GM18951 (cell line): ENCODE data around the gene NTM.

Experiments
- POLR2A ChIP-seq: IDR thresholded peaks from 4 replicates; pipeline ENCODE4 v1.6.1; 2011; ENCODE audit warnings: mild to moderate bottlenecking; ENCODE audit not compliant: insufficient read length, insufficient read depth; ENCODE audit errors: extremely low read depth
- in situ Hi-C: fragments of 300-500 bp; cut with MboI; formaldehyde crosslinking; loops from one replicate; pipeline ENCODE4 v1.12.0; 2022; ENCODE audit warnings: low sequenced_read_pairs, mixed read lengths, inconsistent platforms; ENCODE audit not compliant: unreplicated experiment

NTM gene

DNA sequence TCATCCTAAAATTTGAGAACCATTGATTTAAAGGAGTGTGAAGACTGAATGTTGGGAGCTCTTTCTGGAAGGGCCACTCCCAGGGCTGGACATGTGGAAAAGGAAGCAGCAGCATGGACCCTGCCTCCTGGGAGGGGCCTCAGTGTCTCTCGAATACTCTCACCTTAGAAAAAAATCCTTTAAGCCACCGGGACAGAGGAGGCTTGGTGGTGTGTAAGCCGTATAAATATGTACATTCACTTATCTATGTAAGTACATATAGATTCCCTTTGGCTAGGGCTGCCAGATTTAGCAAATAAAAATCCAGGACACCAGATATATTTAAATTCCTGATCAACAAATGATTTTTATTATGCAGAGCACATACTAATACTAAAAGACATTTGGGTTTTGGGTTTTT is 17.6 kb downstream of the NTM start:
- TF ChIP-seq POLR2A: no peak
- in situ Hi-C loops: no loop called here

DNA sequence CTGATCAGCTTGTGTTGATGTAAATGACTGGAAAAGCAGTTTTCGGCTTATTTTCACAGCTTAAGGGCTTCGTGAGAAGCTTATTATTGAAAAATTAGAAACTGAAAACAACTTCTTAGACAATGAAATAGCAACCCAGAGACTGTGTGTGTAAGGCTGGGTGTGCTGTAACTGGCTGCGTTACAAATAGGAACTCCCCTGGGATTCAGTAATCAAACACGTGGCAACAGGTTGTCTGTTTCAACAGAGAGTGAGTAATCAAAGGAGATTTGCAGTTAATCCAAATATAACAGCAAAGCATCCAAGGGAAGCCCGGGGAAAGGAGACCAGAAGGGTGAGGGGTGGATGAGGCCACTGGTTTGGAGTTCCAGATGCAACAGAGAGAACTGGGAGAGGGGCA is 19.2 kb downstream of the NTM start:
- in situ Hi-C loops: no loop called here
- no peak for TF ChIP-seq POLR2A

DNA sequence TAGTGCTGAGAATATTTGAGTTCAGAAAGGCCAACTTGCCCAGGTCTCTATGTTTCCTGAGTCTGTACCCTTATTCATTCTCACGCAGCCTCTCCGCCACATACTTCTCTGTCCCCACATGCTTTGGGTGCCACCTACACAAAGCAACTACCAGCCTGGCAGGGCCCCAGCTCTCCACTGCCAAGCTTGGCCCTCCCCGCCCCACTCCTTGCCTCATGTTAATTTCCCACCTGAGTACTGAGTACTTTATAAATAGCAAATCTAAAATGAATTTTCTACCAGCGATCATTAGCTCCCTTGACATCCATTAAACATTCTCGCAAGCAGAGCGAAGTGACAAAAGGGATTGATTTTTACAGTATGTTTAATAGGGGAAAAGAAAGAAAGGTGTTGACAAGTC is 20.8 kb downstream of the NTM start:
- in situ Hi-C loops: no loop called here

DNA sequence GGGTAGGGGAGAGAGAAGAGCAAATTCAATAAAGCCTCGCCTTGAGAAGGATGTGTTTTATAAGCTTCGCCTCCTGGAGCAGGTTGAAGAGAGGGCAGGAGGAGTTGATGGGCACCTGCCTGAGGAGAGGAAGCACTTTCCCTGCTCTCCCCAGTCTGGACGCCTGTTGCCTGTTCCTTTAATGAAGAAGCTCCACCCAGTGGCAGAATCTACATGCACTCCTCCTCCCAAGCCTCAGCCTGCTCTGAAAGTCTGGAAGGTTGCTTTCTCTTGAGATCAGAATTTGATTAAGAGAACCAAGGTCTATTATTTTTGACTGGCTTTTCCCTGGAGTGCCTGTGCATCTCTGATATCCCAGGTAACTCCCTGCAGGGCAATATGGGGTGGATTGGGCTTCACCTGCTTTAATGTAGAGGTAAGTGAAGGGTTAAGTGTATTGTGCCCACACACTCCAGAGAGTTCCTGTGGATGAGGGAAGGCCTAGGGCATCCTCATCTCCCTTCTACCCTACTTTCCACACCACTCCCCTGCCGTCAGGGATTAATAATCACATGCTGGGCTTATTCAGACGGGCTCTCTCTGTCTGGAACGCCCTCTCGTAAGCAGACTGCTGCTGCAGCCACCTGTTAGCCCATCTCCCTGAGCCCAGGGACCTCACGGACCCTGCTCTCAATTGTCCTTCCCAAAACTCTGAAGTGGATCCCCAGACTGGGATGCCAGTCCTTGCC is 22.3 kb downstream of the NTM start:
- TF ChIP-seq POLR2A: no peak
- in situ Hi-C loops: no loop called here

More for the DNA sequence above, 20.8 kb downstream of the NTM start:
- TF ChIP-seq POLR2A: no peak

DNA sequence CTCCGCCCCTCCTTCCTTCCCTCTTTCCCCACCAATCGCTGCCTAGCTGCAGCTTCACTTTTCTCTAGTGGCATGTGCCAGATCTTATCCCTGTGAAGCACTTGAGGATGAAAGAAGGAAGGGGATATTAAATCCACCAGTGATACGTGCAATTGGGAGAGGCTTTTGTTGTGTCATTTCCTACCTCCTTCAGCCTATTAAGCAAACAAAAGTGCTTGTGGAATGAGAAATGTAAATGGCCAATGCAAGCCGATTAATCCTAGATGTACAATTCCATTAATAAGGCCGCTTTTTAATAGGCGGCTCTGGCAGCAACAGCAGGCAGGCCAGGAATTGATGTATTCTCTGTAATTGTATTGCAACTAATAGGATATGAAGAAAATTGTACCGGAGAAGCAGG is 23.3 kb downstream of the NTM start:
- no peak for TF ChIP-seq POLR2A
- in situ Hi-C loops: no loop called here

DNA sequence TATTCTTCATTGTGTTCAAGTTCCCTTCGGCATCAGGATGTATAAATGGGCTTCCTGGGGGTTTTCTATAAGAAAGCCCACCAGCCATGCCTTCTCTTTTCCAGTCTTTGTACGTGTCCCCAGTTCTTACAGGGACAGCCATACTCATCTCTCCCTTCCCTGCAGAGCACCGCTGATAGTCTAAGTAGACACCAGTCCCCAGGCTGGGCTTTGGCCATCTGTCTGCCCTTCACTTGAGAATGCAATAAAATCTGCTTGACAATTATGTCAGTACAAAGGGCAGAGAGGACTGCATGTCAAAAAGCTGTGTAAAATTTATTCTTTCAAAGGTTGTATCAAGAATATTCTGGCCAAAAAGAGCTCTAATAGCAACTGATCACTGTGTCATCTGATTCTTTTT is 27.3 kb downstream of the NTM start:
- in situ Hi-C loops: no loop called here
- TF ChIP-seq POLR2A: no peak

DNA sequence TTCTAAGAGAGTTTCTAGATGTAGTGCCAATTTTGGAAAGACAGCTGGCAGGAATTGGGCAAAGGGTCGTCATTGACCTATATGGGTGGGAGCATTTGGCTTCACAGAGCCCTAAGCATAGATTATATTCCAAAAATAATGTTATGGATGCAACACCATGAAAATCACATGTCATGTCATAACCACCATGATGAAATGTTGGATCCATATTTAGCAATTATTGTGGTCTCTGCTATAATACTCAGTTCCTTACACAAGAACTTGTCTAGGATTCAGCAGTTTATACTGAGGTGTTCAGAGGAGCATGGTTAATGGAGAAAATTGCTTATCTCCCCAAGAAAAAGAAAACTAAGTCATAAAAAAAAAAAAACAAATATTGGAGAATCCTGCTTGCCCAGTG is 31.6 kb downstream of the NTM start:
- no peak for TF ChIP-seq POLR2A
- in situ Hi-C loops: no loop called here

DNA sequence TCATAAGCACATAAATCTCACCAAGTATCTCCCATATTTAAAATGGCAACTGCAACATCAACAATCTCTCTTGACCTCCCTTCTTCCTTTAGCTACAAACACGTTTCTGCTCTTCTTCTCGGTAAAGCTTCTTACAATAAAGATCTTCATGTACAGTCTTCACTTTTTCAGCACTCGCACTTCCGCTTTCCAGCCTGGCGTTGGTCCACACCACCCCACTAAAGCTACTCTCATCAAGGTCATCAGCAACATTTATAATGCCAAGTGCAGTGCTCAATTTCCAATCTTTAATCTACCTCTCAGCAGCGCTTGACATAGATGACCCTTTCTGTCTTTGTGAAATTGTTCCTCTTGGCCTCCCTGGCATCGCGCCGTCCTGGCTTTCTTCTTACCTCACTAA is 33.6 kb downstream of the NTM start:
- no peak for TF ChIP-seq POLR2A
- in situ Hi-C loops: no loop called here

DNA sequence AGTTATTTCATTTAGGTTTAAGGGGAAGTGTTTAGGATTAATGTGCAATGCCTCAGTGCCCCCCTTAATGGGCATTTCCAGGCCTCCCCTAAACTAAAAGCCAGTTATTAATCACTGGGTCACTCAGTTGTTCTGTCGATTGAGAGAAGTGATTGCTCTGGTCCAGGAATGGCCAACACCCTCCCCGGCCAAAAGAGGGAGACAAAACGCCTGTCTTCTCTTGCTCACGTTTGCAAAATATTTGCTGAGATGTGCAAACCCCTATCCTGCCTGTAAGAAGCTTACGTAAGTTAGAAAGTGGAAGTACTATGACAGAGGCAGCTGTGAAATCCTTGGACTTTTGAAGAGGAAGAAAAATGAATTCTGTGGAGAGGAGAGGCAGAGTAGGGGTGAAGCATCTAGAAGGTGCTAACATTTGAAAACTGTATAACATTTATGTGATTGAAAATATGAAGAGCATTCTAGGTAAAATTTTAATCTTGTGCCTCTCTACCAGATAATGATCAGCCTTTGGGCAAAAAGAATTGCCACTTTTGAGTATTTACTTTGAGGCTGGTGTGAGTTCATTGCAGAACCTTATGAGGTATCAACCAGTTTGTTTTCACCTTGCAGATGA is 37.7 kb downstream of the NTM start:
- in situ Hi-C loops: no loop called here
- TF ChIP-seq POLR2A: no peak

DNA sequence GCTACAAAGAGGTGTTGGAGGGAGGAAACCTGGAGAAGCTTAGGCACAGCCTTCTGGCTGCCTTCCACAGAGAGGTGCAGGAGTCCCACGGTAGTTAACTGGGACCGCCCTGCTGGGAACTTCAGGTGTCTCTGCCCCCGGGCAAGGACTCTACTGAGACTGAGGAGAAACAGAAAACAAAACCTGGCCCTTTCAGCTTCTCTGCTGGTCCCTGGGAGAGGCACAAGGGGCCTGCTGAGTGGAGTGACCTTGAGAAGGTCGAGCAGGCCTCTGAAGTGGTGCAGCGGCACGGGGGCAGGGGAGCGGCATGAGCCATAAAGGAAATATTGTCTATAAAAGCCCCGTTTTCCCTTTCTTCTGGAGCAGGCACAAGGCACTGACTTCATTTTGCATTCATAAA is 38.9 kb downstream of the NTM start:
- in situ Hi-C loops: no loop called here
- no peak for TF ChIP-seq POLR2A

DNA sequence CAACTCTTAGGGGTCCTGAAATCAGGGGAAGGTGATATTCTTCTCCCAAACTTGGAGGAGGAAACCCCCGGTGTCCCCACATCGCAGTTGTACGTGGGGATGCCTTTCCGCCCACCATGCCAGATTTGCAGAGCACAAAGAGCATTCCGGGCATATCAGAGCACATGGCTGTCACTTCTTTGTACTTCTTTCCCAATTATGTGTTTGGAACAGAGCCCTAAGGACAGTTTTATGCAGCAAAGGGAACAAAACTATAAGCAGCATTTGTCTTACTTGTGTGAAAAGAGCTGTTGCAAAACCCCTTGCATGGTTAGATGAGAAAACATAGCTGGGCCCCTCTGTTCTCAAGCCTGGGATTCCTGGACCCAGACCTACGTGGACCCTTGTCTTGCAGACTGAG is 41.2 kb downstream of the NTM start:
- in situ Hi-C loops: no loop called here
- no peak for TF ChIP-seq POLR2A

DNA sequence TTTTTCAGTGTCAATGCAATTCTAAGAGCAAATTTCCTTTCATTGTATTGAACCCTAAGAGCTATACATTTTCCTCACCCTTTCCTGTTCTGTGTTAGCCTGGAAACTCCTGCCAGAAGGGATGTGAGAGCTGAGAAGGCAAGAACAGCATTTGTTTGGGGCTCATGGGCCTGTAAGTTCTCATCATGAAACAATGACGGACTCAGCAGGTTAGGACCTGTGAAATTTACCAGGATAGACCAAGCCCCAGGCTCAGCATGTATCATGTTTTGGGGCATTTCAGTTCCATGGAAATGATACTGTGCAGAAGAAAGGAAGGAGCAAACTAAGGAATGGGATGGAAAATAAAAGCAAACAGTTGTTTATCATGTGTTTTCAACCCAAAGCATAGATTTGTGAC is 41.6 kb downstream of the NTM start:
- TF ChIP-seq POLR2A: no peak
- in situ Hi-C loops: no loop called here

DNA sequence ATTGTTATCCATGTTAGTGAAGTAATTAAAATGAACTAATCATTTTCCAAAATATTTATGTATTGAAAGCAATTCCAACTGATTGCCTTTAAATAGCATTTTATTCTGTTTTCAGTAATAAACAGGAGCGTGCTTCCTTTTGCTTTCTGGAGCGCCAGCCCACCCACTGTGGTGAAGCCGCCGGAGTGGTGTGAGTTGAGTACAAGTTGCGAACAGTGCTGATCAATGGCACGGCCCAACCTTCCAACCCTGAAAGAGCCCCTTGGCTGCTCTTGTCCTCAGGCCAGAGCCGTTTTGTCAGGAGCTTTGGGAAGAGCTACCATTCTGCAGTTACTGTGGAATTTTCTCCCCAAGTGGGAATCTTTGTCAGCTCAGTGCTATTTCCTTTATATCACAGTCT is 42.8 kb downstream of the NTM start:
- no peak for TF ChIP-seq POLR2A
- in situ Hi-C loops: no loop called here

DNA sequence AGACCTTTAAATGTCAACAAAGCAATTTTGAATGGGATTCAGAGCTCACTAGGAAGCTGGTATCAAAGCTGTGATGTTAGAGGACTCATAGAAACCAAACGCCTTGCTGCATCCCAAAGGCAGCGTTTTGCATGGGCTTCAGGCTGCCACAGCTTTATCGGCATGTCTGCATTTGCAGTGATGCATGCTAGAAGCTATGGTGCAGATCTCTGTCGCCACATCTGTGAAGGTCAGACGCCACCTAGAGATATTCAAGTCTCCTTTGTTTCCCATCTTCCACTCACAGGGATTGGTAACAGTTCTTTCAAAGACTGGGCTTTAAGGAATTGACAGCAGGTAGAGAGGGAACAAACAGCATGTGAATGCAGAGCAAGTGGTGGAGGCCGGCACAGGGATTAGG is 47.8 kb downstream of the NTM start:
- in situ Hi-C loops: no loop called here
- TF ChIP-seq POLR2A: no peak

DNA sequence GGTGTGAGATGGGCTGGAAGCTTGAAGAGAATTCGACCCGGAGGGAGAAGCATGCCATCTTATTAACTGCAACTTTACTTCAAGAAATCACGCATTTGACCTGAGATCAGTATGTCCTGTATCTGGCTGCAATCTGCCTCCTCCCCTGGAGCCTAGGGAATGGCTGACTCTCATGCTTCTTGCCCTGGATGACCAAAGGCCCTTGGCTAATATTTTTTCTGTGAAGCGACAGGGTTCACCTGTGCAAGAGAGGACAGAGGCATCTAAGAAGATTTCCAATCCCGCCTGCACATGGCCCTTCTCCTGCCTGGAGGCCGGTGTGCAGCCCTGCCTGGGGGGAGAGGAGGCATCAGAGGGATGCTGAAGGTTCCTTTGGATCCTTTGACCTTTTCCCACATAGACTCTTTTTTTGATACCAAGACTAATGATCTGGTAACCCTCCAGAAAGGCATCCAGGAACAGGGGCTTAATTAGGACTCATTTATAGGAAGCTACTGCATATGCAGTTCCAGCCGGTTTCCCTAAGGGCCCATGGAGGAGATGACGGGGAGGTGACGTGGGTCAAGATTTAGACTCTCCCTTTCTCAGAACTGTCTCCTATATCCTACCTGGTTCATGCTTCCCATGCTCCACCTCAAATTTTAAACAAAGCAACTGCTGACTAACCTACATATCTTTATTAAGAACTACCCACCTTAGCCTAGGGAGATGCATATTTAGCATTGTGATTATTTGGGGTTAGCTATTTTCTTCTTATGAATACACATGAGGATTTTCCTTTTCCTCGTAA is 50.8 kb downstream of the NTM start:
- TF ChIP-seq POLR2A: no peak
- in situ Hi-C loops: no loop called here
